ENCODE results near the gene RIC3. TPM values are rescaled to one million over a fixed set of nuclear protein-coding genes. Genes with fewer than 3 reads are reported as not detected.

Gene RIC3
- total RNA-seq, 1 experiment from 2014 or later, result 23.7 TPM

GRCh38 chr11:8190431-8190830 lies 21.6 kb upstream of the RIC3 start:
- Histone ChIP-seq H4K8ac (replicated peaks; ENCODE audit: insufficient read length, low read depth, low read length) (no peak overlapping the region), H3K4me1 (ENCODE audit: insufficient read depth, low read length) (no peaks in the 10 kb centered on the region), H2AFZ (ENCODE audit: low read length) (no peak overlapping the region), H3K14ac (ENCODE audit: insufficient read depth, low read length) (no peak overlapping the region), H4K5ac (ENCODE audit: insufficient read length, low read depth, low read length) (no peak overlapping the region), H4K91ac (ENCODE audit: insufficient read length, low read depth, low read length) (no peak overlapping the region), H3K56ac (ENCODE audit: insufficient read length, low read depth, low read length) (no peak overlapping the region), H2BK20ac (ENCODE audit: low read depth, low read length, poor library complexity, severe bottlenecking) (no peak overlapping the region), H4K20me1 (ENCODE audit: control insufficient read depth, insufficient read depth, insufficient read length) (no peaks in the 10 kb centered on the region), H2BK15ac (ENCODE audit: low read depth, low read length) (no peak overlapping the region), H2BK5ac (ENCODE audit: insufficient read length, low read length) (no peak overlapping the region), H2BK12ac (ENCODE audit: insufficient read length, low read depth, low read length) (no peak overlapping the region), H3K4ac (ENCODE audit: low read depth, low read length) (no peak overlapping the region), H3K9me3 (ENCODE audit: control insufficient read depth, low read depth, low read length) (no peaks in the 10 kb centered on the region), H3K27me3 (ENCODE audit: insufficient read depth, low read length) (no peaks in the 10 kb centered on the region), H3K27ac (ENCODE audit: insufficient read length, low read depth, low read length) (no peak overlapping the region), H2AK5ac (ENCODE audit: insufficient read length, low read length) (no peak overlapping the region), H3K23me2 (ENCODE audit: insufficient read length, low read depth, low read length, poor library complexity, severe bottlenecking) (no peaks in the 10 kb centered on the region), H3K79me1 (ENCODE audit: insufficient read depth, low read depth, low read length, poor library complexity, severe bottlenecking) (no peaks in the 10 kb centered on the region), H3K4me2 (ENCODE audit: insufficient read depth, insufficient read length, low read length) (no peak overlapping the region), H3T11ph (ENCODE audit: low read length) (no peak overlapping the region), H3K79me2 (ENCODE audit: insufficient read depth, low read length) (no peaks in the 10 kb centered on the region), H3K23ac (ENCODE audit: insufficient read length, low read depth, low read length) (no peak overlapping the region), H3K9ac (ENCODE audit: extremely low read depth, insufficient read length, low read length) (no peak overlapping the region), H2BK120ac (ENCODE audit: low read depth, low read length, poor library complexity, severe bottlenecking) (no peak overlapping the region), H3K18ac (ENCODE audit: insufficient read length, low read depth, low read length) (no peak overlapping the region)
- Mint-ChIP-seq H3K4me1 (no peaks in the 10 kb centered on the region; a peak in 1 of 4 replicates), H3K4me3 (no peak overlapping the region), H3K27me3 (ENCODE audit: low read depth) (peaks cover 16% of the 10 kb centered on the region), H3K27ac (no peak overlapping the region), H3K36me3 (ENCODE audit: insufficient read depth in 1 of 3, low read depth in 3 of 3) (no peaks in the 10 kb centered on the region), H3K9me3 (no peaks in the 10 kb centered on the region)
- TF ChIP-seq, protein P1, sequence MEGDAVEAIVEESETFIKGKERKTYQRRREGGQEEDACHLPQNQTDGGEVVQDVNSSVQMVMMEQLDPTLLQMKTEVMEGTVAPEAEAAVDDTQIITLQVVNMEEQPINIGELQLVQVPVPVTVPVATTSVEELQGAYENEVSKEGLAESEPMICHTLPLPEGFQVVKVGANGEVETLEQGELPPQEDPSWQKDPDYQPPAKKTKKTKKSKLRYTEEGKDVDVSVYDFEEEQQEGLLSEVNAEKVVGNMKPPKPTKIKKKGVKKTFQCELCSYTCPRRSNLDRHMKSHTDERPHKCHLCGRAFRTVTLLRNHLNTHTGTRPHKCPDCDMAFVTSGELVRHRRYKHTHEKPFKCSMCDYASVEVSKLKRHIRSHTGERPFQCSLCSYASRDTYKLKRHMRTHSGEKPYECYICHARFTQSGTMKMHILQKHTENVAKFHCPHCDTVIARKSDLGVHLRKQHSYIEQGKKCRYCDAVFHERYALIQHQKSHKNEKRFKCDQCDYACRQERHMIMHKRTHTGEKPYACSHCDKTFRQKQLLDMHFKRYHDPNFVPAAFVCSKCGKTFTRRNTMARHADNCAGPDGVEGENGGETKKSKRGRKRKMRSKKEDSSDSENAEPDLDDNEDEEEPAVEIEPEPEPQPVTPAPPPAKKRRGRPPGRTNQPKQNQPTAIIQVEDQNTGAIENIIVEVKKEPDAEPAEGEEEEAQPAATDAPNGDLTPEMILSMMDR (conservative IDR thresholded peaks at IDR 0.05), result no peak
- WGBS (ENCODE audit: extremely low coverage, insufficient read length, low lambda C conversion rate), result no CpG with 5 or more reads among the region's 2 CpGs
- DNase-seq, result no peak

Data from H9 (cell line).